ENCODE results near the gene TKT.
A peak's percentile ranks its signal among the peaks of the same experiment; 100 is the strongest.

Gene TKT

GRCh38 chr3:53240989-53241972 is 14.5 kb downstream of the TKT start:
- DNase-seq (ENCODE audit: low read depth), result no peak

GRCh38 chr3:53239800-53240199 is 16.0 kb downstream of the TKT start:
- no peak for DNase-seq (ENCODE audit: low read depth)

- DNase-seq (ENCODE audit: low read depth), result no peak
These were observed 16.9 kb downstream of the TKT start for GRCh38 chr3:53238886-53239285.

GRCh38 chr3:53238051-53238850 is 17.6 kb downstream of the TKT start:
- DNase-seq (ENCODE audit: low read depth), result peak; percentile 79

GRCh38 chr3:53236112-53236841 is 19.5 kb downstream of the TKT start:
- DNase-seq (ENCODE audit: low read depth), result no peak

GRCh38 chr3:53235545-53235944 is 20.3 kb downstream of the TKT start:
- DNase-seq (ENCODE audit: low read depth), result no peak

- DNase-seq (ENCODE audit: low read depth), result no peak
These were observed 21.0 kb downstream of the TKT start for GRCh38 chr3:53234841-53235232.

GRCh38 chr3:53234130-53234840 is 21.5 kb downstream of the TKT start:
- no peak for DNase-seq (ENCODE audit: low read depth)

- DNase-seq (ENCODE audit: low read depth), result no peak
These were observed 23.0 kb downstream of the TKT start for GRCh38 chr3:53232641-53233377.

GRCh38 chr3:53231532-53232511 is 24.0 kb downstream of the TKT start:
- DNase-seq (ENCODE audit: low read depth), result no peak

GRCh38 chr3:53230789-53231188 is 25.0 kb downstream of the TKT start:
- no peak for DNase-seq (ENCODE audit: low read depth)

GRCh38 chr3:53230041-53230621 is 25.7 kb downstream of the TKT start:
- DNase-seq (ENCODE audit: low read depth), result no peak

GRCh38 chr3:53229606-53230005 is 26.2 kb downstream of the TKT start:
- no peak for DNase-seq (ENCODE audit: low read depth)

GRCh38 chr3:53229171-53229570 is 26.7 kb downstream of the TKT start:
- DNase-seq (ENCODE audit: low read depth), result no peak

GRCh38 chr3:53227993-53228885 is 27.6 kb downstream of the TKT start:
- no peak for DNase-seq (ENCODE audit: low read depth)

- DNase-seq (ENCODE audit: low read depth), result no peak
These were observed 28.9 kb downstream of the TKT start for GRCh38 chr3:53226841-53227407.

- no peak for DNase-seq (ENCODE audit: low read depth)
These were observed 29.5 kb downstream of the TKT start for GRCh38 chr3:53226142-53226840.
